Activated naive CD4-positive, alpha-beta T cell treated with anti-CD3 and anti-CD28 coated beads, Interleukin-2, amount 50 U/mL, for 72 hours (primary cell): Measurements from ENCODE around the gene PDE4D. TPM values are rescaled to one million over a fixed set of nuclear protein-coding genes. Genes with fewer than 3 reads are reported as not detected.

Experiments
- ATAC-seq, 2 donors: fragments of 150-1000 bp; cut with Tn5 transposase; 2 replicates each; pipeline ENCODE4 v1.10.0; 2021; ENCODE audit warnings: mild to moderate bottlenecking in 2 of 2, moderate library complexity in 2 of 2
- DNase-seq, 2 donors: peaks; one replicate each; pipeline ENCODE4 v3.0.0; 2021 to 2022; ENCODE audit warnings: low spot score in 2 of 2
- H3K27ac Mint-ChIP-seq, 2 donors: one replicate each; pipeline ENCODE4 v1.8.0; 2022; ENCODE audit warnings: mild to moderate bottlenecking in 2 of 2, mixed read lengths in 2 of 2
- H3K36me3 Mint-ChIP-seq, 2 donors: one replicate each; pipeline ENCODE4 v1.8.0; 2022; ENCODE audit warnings: mixed read lengths in 2 of 2
- H3K9me3 Mint-ChIP-seq, 2 donors: one replicate each; pipeline ENCODE4 v1.8.0; 2022; ENCODE audit warnings: mixed read lengths in 2 of 2
- total RNA-seq, 2 donors: library from RNA; stranded (reverse); gene quantifications; one replicate each; pipeline ENCODE4 v1.2.3, GENCODE V29; 2022

Gene PDE4D
- total RNA-seq, 2 donors from 2014 or later, result 31.1 to 86.7 TPM

DNA sequence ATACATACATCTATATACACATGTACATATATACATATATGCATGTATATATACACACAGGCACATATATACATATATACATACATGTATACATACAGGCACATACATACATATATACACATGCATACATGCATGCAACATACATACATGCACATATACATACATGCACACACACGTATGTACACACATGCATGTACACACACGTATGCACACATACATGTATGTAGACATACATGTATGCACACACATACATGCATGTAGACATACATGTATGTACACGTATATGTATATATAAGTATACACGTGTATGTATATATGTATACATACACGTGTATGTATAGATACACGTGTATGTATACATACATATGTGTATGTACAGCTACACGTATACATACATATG, 693.7 kb downstream of the PDE4D start:
- H3K27ac Mint-ChIP-seq, result no peak overlapping the region
- DNase-seq (no peak), ATAC-seq (no peak)
- no peaks in the 10 kb centered on the region for H3K36me3 Mint-ChIP-seq
- no peaks in the 10 kb centered on the region for H3K9me3 Mint-ChIP-seq

DNA sequence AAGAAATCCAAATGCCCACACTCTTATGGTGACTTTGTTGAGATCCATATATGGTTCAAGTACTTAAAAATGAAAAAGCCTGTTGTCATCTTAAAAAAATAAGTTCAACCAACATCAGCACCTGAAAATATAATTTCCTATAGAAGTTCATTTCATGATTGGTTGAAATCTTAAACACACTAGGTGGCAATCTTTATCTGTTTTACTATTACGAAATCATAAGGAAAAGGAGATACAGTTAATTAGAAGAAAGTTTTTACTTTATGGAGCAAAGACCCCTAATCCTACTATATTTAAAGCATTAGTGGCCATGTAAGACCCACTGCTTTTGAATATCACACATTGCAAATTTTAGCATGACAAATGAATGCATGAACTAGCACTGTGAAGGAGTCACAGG, 694.7 kb downstream of the PDE4D start:
- ATAC-seq, result no peak
- Mint-ChIP-seq H3K9me3 (no peaks in the 10 kb centered on the region), H3K27ac (peak overlapping the region in 1 of 2 donors; percentile 81), H3K36me3 (peaks cover 0 to 6% of the 10 kb centered on the region in 2 donors)
- DNase-seq, result no peak

DNA sequence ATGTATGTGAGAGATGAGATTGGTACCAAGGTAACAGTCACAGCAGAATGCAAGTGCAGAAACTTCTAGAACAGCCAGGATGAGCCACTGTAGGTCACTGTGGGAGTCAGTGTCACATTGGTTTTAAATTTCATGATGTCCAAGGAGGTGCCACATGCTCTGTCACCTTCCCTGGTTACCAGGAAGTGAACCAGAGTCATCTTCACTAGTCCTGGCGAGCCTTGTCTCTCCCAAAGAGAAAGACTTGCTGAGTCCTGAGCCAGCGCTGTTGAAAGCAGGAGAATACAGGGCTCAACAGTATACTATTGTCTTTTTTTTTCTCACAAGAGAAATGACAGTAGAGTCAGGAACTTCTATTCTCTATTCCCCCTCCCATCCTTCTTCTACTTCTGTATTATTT, 695.2 kb downstream of the PDE4D start:
- ATAC-seq (no peak), DNase-seq (no peak)
- H3K36me3 Mint-ChIP-seq, result peaks cover 0 to 6% of the 10 kb centered on the region in 2 donors
- H3K27ac Mint-ChIP-seq, result peak overlapping the region in 1 of 2 donors; percentile 81
- no peaks in the 10 kb centered on the region for H3K9me3 Mint-ChIP-seq

DNA sequence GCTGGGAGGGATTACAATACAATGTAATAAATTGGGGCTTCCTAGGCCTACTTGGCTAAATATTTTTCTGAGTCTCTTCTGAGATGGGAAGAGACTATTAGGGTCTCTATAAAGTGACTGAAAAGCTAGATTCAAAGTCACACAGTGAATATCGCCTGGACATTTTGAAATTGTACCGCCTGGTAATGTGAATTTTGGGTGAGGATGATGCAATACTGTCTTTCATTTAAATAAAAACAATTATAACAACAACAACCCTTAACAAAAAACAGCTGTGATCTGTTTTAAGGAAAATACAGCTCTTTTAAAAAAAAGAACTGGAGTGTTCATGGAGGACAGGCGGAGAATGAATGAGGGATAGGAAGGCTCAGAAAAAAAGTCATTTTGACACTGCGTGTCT, 695.6 kb downstream of the PDE4D start:
- Mint-ChIP-seq H3K9me3 (no peaks in the 10 kb centered on the region), H3K27ac (no peak overlapping the region), H3K36me3 (peaks cover 0 to 6% of the 10 kb centered on the region in 2 donors)
- no peak for ATAC-seq
- DNase-seq, result no peak

DNA sequence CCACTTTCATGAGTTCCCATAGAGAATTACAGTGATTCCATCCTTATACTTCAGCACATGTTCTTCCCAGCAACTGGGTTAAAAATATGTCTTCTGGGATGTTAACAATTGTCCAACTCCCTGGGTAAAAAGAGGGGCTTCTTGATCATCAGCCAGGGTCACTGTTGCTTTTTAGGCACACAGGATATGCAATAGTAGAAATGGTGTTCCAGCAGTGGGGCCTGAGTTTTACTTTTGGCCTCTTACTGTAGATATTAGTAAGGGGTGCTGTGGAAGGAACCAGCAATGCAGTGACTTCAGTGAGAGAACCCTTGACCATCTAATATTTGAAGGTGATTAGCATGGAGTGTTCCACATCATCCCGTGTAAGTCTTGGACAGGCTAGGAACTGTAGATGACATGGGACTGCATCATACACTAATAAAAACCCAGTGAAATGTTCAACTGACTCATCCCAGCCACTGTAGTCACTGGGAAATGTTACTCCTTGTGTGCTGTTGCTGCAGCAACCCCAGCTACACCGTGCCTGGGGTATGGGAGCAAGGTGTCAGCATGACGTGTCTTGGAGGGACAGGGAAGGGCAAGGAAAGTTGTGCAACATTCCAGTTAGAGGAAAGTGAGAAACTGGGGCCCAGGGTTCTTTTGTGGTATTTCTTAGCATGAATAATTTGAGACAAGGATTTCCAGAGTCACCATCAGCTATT, 699.8 kb downstream of the PDE4D start:
- Mint-ChIP-seq H3K36me3 (peaks cover 0 to 6% of the 10 kb centered on the region in 2 donors), H3K9me3 (no peaks in the 10 kb centered on the region), H3K27ac (peak overlapping the region in 1 of 2 donors; percentile 6)
- ATAC-seq, result peak in 1 of 2 donors; percentile 55
- DNase-seq, result no peak

DNA sequence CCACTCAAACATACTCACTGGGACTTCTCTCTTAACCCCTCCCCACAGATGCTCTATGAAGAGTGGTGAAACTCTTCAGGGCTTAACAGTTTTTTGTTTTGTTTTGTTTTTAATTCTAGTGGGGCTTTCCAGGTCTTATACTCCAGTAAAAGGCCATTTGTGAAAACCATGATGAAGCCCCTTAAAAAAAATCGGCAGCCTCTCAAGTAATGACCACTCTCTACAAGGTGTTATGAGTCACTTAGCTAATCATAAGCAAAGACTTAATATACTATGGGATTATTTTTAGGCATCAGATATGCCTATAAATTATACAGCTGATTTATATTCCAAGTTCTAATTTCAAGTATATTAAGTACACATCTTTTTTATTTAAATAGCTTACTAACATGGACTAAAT, 702.8 kb downstream of the PDE4D start:
- ATAC-seq (no peak), DNase-seq (no peak)
- Mint-ChIP-seq H3K36me3 (peaks cover 0 to 6% of the 10 kb centered on the region in 2 donors), H3K9me3 (no peaks in the 10 kb centered on the region), H3K27ac (no peak overlapping the region)

DNA sequence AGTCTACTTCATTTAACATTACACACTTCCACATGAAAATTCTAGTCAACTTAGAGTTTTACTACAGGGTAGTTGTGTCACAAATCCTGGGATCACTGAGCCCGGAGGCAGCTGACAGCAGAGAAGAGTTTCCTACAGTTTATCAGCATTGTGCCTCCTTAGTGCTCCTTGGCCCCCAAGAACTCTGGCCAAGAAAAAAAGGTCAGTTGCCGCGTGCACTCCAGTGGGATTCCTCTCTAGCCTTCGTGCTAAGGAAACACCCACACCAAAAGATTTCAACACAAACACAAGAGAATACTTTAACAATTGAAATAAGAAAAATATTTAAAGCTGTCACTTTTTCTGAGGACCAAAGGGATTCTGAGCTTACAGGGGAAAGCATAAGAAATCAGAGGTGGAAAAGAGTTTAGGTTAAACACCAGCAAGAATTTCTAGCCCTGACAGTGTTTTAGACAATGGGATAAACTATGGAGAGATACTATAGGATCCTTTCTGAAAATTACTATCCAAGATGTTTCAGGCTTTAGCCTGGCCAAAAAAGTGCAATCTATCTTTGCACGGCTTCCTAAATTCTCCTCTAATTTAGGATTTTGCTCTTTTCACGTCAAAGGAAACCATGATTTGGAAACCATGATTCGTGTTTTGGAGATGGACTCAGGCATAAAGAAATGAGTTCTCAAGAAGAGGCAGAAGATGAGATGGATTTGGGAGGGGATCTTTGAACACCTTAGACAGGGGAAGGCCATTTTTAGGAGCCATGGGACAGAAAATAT, 703.9 kb downstream of the PDE4D start:
- Mint-ChIP-seq H3K36me3 (peaks cover 0 to 6% of the 10 kb centered on the region in 2 donors), H3K9me3 (no peaks in the 10 kb centered on the region), H3K27ac (no peak overlapping the region)
- DNase-seq, result no peak
- ATAC-seq, result no peak

DNA sequence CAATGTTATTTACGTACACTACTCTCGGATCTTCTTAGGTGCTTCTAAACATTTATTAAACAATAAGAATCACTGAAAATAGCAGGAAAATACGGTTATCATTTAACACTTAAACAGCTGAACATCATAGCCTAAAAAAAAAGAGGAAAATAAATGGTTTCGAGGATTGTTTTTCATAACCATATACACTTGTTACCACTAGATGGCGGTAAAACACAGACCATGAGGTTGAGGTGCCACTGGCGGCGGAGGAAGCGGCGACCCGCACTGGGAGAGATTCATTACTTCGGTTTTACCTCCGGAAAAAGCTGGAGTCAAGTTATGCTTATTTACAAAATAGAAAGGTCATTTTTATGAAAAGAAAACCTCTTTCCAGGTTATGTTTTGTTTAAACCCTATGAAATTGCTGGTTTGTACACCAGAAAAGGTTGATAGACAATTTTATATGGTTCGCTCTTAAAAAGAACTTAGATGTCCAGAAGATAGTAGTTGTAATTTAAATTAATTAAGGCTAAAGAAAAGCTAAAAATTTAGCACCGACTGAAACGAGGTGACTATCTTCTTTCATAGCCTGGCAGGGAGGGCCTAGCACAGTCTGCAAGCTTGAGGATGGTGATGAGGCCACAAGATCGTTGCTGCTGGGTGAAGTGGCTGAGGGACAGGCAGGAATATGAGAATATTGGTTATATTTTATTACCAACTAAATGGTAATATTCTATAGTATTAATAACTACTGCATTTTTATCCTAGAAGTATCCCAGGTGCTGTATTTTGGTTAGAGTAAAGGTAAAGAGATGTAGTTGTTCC, 704.9 kb downstream of the PDE4D start:
- H3K27ac Mint-ChIP-seq, result no peak overlapping the region
- peak in 1 of 2 donors; percentile 53 for DNase-seq
- ATAC-seq, result peak; percentile 68 to 70
- H3K9me3 Mint-ChIP-seq, result no peaks in the 10 kb centered on the region
- H3K36me3 Mint-ChIP-seq, result no peaks in the 10 kb centered on the region

DNA sequence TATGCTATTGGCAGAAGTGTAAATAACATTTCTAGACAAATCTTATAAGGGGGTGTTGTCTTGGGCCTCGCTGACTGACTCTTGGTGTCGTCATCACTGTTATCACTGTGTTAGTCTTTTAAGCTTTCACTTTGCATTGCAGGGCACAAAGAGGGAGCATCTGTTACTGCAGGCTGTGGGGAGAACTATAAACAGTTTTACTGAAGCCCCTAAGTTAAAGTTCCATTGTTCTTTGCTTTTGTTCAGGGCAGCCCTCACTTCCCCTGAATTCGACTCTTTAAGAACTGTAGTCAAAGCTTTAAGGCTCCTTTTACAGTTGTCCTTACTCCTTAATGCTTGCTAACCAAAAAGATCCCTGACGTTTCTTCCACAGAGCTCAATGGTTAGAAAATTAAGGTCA, 705.7 kb downstream of the PDE4D start:
- DNase-seq (no peak), ATAC-seq (no peak)
- no peak overlapping the region for H3K27ac Mint-ChIP-seq
- no peaks in the 10 kb centered on the region for H3K9me3 Mint-ChIP-seq
- no peaks in the 10 kb centered on the region for H3K36me3 Mint-ChIP-seq

DNA sequence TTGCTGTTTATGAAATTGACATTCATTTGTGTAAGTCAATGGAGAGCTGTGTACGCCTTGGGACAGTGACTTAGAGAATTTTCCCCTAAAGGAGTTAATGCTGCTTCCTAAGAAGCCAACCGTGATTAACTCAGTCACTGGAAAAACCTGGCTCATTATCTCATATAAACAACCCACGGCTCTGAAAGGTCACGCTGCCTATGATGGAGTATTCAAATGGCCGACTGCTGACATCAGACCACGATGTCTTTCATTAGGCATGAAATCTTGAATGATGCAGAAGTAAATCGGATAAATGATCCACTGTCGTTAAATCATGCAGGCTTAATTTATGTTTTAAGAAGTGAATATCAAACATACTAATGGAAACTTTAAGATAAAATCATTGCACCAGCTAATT, 706.9 kb downstream of the PDE4D start:
- H3K36me3 Mint-ChIP-seq, result no peaks in the 10 kb centered on the region
- H3K9me3 Mint-ChIP-seq, result no peaks in the 10 kb centered on the region
- DNase-seq (no peak), ATAC-seq (no peak)
- H3K27ac Mint-ChIP-seq, result no peak overlapping the region

DNA sequence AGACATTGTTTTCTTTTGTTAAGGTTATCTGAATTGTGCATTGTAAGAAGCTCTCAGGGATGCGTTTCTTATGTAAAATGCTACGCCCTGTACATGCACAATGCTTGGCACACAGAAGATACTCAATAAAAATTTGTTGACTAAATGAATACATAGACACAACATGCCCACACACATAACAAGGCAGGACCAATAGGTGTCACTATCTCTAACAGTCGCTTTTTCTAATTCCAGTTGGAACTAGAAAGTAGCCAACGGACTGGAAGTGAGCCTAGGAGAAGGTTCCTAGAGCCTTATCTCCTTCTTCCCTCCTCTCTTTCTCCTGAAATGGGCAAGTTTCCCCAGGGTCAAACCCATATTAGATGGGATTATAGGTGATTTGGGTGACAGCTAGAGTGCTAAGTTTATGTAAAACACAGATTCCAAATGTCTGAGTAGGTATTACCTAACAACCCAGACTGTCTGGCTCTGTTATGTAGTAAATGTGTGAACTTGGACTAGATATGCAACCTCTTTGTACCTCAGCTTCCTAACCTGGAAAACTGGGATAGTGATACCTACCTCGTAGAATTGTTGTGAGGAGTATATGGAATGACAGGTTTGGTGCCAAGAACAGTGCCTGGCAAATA, 707.7 kb downstream of the PDE4D start:
- Mint-ChIP-seq H3K27ac (no peak overlapping the region), H3K36me3 (no peaks in the 10 kb centered on the region), H3K9me3 (no peaks in the 10 kb centered on the region)
- DNase-seq (no peak), ATAC-seq (no peak)

DNA sequence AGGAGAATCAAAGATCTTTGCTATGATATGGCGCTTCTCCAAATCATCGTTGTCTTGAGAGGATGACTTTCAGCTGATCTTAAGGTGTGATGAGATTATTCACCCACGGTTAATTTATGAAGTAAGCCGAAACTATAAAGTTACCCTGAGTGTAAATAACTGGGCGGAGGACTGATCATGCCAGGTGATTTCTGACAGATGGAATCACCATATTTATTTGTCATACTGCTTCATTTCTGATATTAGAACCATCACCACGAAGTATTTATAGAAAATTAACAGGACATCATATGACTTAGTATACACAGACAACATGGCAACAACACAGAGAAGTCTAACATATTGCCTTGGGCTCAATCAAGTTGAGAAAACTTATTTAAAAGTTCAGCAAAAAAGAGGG, 708.8 kb downstream of the PDE4D start:
- Mint-ChIP-seq H3K36me3 (no peaks in the 10 kb centered on the region), H3K27ac (no peak overlapping the region), H3K9me3 (no peaks in the 10 kb centered on the region)
- DNase-seq (no peak), ATAC-seq (no peak)

DNA sequence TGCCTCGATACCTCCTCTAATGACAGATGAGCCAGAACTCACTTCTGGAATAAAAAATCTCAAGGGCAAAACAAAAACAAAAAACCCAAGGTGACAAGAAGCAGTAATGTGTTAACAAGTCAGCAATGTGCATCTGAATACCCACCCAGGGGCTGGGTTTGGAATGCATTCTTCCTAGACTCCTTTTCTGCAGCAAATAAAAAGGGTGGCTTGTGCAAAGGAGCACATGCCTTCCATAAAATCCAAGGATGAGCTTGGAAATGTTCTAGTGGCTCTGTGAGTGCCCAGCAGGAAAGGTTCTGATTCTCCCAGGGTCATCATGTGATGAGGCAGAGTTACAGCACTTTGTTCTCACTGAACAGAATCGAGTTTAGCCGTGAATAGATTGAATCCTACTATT, 710.8 kb downstream of the PDE4D start:
- no peak overlapping the region for H3K27ac Mint-ChIP-seq
- no peak for ATAC-seq
- no peak for DNase-seq
- no peaks in the 10 kb centered on the region for H3K9me3 Mint-ChIP-seq
- H3K36me3 Mint-ChIP-seq, result no peaks in the 10 kb centered on the region

DNA sequence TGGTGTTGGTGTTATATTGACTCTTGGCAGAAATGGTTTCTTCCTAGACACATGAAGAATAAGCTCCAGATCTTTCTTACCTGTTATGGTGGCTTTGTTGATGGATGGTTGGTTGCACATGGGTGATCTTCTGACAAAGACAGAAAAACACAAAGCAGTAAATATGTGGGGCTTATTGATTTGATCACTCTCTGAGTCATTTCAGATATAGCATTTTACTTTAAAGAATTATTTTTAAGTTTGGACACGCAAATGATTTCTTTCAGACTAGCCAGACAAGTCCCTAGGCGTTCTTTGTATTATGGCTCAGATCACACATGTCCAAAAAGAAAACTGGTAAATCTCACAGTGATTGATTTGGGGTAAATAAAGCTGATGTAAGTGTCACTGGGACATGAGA, 713.0 kb downstream of the PDE4D start:
- H3K9me3 Mint-ChIP-seq, result no peaks in the 10 kb centered on the region
- no peaks in the 10 kb centered on the region for H3K36me3 Mint-ChIP-seq
- ATAC-seq (no peak), DNase-seq (no peak)
- no peak overlapping the region for H3K27ac Mint-ChIP-seq

DNA sequence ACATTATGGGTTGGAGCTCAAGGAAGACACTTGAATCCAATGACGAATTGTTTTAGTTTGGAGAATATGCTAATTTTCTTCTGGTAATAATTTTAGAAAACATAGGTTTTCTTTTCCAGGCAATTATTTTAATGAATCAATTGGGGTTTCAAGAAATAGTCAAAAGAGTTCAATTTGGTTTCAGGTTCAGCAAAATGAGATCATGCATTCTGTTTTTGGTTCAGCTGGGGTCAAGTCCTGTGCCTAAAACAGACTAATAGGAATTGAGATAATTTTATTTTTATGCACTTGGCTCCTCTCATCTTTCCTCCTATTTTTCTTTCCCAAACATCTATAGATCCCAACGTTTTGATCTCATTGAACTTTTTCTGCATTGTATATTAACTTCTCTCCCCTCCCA, 713.8 kb downstream of the PDE4D start:
- no peak for DNase-seq
- no peak for ATAC-seq
- no peak overlapping the region for H3K27ac Mint-ChIP-seq
- H3K36me3 Mint-ChIP-seq, result no peaks in the 10 kb centered on the region
- no peaks in the 10 kb centered on the region for H3K9me3 Mint-ChIP-seq

DNA sequence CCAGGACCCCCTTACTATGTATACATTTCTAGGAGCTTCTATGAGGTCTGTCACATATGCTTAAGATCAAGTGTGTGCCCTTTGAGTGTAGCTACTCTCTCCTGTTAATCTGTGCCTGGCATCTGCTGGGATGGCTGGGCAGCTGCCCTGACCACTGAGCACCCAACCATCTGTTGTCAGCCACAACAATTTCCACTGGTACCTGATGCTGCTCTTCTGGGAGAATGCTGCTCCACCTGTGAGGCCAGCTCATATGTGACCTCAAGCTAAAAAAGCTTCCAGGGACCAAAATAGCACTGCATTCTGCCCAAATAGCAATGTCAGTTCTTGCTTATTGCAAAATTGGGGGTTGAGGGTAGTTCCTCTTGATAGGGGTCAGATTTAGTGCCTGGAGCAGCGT, 715.0 kb downstream of the PDE4D start:
- peak overlapping the region; percentile 10 to 76 for H3K27ac Mint-ChIP-seq
- H3K36me3 Mint-ChIP-seq, result no peaks in the 10 kb centered on the region
- no peak for ATAC-seq
- no peak for DNase-seq
- H3K9me3 Mint-ChIP-seq, result no peaks in the 10 kb centered on the region

DNA sequence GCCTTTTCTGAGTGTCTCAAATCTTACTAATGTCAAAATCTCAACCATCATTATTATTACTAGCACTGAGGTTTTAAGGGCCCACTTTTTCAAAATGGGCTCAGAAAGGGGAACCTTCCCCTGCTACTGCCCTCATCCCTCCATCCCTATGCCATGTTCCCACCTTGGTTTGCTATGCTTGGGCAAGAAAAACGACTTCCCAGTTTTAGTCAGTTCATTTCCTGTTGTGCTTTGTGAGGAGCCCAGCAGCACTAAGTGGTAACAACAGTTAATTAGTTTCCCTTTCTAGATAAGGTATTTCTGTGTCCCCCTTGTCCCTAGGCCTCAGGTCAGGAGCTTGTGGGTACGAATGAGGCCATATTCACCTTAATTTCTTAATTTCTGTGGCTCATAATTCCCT, 715.5 kb downstream of the PDE4D start:
- Mint-ChIP-seq H3K27ac (peak overlapping the region; percentile 10 to 76), H3K9me3 (no peaks in the 10 kb centered on the region), H3K36me3 (no peaks in the 10 kb centered on the region)
- DNase-seq (no peak), ATAC-seq (no peak)
